Heart left ventricle (tissue), 13 donors: Measurements from ENCODE around the gene LRRC41.

Experiments used
- POLR2A ChIP-seq, 2 donors: fragments of 450-650 bp; IDR thresholded peaks; one replicate each; pipeline ENCODE4 v1.6.1; 2017; ENCODE audit warnings: antibody characterized with exemption in 2 of 2, mild to moderate bottlenecking in 2 of 2, moderate library complexity in 2 of 2
- TF ChIP-seq, protein P1 (sequence below), 12 donors: fragments of 200-600 bp; sonication (generic) in 4 of 12; IDR thresholded peaks; one replicate each; pipeline versions ENCODE4 v1.5.0 to v1.8.0; 2018 to 2022; ENCODE audit warnings: antibody characterized with exemption in 12 of 12, mild to moderate bottlenecking in 5 of 12
- donor health status: ischemic (EF 13 %, LVEDD 7.1; RV severe dilation, severe dysfunction).
- donor health status: DM: no; HTN: yes; CAD: no.
- donor health status: DM: no; HTN: no; CAD: no.
- donor health status: ischemic (EF 25% LVEDD 6.9; RV normal size, moderate dysfunction).
- donor health status: ischemic (EF 25% LVEDD 5.7; RV mildly dilated, moderate dysfunction).
- donor health status: ischemic (EF 35%, LVEDD 5.7; RV mildly dilated, moderate dysfunction).
- donor health status: nonischemic (EF 11% LVEDD 7.7; RV severe dilation, severe dysfunction).
- donor health status: DM: yes; HTN: yes; CAD: no.
- donor health status: PGD.
- donor health status: ischemic (EF 29% LVEDD 5.4; RV normal size, mild dysfunction).
- donor health status: nonischemic (EF 23%, LVEDD 6.1; RV moderate dilation, normal function).

DNA sequence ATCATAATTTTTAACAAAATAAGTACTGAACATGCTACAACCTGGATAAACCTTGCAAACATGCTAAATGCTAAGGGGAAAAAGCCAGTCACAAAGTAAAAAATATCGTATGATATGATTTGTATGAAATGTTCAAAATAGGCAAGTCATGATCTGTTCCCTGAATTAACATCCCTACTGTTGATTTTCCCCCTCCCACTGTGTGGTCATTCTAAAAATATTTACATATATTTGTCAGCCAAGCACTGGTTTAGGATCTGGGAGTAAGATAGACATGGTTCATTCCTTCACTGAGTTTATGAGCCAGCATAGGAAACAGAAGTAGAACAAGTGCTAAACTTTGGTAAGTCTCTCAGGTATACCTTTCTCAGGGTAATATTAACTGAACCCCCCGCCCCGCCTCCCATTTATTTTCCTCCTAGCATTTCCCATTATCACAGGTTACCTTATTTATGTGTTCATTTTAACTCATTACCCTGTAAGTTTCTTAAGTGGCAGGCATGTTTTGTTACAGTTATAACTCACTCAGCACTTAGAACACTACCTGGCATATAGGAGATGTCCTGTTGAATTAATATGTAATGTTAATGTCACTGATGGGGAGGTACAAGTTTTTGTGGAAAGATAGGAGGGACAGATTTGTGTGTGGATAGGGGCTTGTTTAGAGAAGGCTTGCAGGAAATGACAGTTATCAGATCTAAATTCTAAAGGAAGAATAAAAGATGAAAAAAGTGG, 12.4 kb upstream of the LRRC41 start:
- TF ChIP-seq, protein P1, sequence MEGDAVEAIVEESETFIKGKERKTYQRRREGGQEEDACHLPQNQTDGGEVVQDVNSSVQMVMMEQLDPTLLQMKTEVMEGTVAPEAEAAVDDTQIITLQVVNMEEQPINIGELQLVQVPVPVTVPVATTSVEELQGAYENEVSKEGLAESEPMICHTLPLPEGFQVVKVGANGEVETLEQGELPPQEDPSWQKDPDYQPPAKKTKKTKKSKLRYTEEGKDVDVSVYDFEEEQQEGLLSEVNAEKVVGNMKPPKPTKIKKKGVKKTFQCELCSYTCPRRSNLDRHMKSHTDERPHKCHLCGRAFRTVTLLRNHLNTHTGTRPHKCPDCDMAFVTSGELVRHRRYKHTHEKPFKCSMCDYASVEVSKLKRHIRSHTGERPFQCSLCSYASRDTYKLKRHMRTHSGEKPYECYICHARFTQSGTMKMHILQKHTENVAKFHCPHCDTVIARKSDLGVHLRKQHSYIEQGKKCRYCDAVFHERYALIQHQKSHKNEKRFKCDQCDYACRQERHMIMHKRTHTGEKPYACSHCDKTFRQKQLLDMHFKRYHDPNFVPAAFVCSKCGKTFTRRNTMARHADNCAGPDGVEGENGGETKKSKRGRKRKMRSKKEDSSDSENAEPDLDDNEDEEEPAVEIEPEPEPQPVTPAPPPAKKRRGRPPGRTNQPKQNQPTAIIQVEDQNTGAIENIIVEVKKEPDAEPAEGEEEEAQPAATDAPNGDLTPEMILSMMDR (IDR thresholded peaks at IDR 0.05): no peak
- TF ChIP-seq POLR2A (IDR thresholded peaks at IDR 0.05): no peak
